HEK293T (cell line): ENCODE results near the gene MGAT2.
A peak's percentile ranks its signal among the peaks of the same experiment; 100 is the strongest.

Experiments
- CTCF ChIA-PET: fragments of 350-600 bp; formaldehyde crosslinking; extraction: SDS; loops from one replicate; lab custom pipeline; 2021; ENCODE audit warnings: antibody characterized with exemption, inconsistent platforms; lab: Yijun Ruan, JAX
- POLR2A ChIA-PET: fragments of 350-600 bp; formaldehyde crosslinking; extraction: SDS; loops from one replicate; lab custom pipeline; 2020; ENCODE audit warnings: antibody characterized with exemption, inconsistent platforms; lab: Yijun Ruan, JAX
- DNase-seq: peaks from one replicate; pipeline ENCODE4 v3.0.0; 2012; ENCODE audit warnings: mixed read lengths; ENCODE audit errors: extremely low spot score
- ARNT ChIP-seq: fragments of 450-650 bp; IDR thresholded peaks from 2 replicates; pipeline ENCODE4 v1.6.1; 2017; ENCODE audit warnings: mild to moderate bottlenecking
- BHLHE40 ChIP-seq: fragments of 450-650 bp; IDR thresholded peaks from 2 replicates; pipeline ENCODE4 v1.6.1; 2016; ENCODE audit warnings: mild to moderate bottlenecking, moderate library complexity, borderline replicate concordance
- CTBP1 ChIP-seq: fragments of 450-650 bp; IDR thresholded peaks from 2 replicates; pipeline ENCODE4 v1.6.1; 2016; ENCODE audit warnings: borderline replicate concordance
- ELF4 ChIP-seq: fragments of 450-650 bp; IDR thresholded peaks from 2 replicates; pipeline ENCODE4 v1.6.1; 2017; ENCODE audit warnings: antibody characterized with exemption
- FOXA1 ChIP-seq: fragments of 450-650 bp; IDR thresholded peaks from 2 replicates; pipeline ENCODE4 v1.6.1; 2016; ENCODE audit warnings: mild to moderate bottlenecking
- FOXK2 ChIP-seq: fragments of 450-650 bp; IDR thresholded peaks from 2 replicates; pipeline ENCODE4 v1.6.1; 2016; ENCODE audit warnings: mild to moderate bottlenecking
- FOXM1 ChIP-seq: fragments of 450-650 bp; IDR thresholded peaks from 2 replicates; pipeline ENCODE4 v1.6.1; 2017; ENCODE audit warnings: mild to moderate bottlenecking, borderline replicate concordance
- HDGF ChIP-seq: fragments of 450-650 bp; IDR thresholded peaks from 2 replicates; pipeline ENCODE4 v1.6.1; 2017; ENCODE audit warnings: antibody characterized with exemption, borderline replicate concordance
- L3MBTL2 ChIP-seq: fragments of 450-650 bp; conservative IDR thresholded peaks from 2 replicates; pipeline ENCODE4 v1.6.1; 2016; ENCODE audit warnings: mild to moderate bottlenecking
- LEF1 ChIP-seq: fragments of 450-650 bp; IDR thresholded peaks from 2 replicates; pipeline ENCODE4 v1.6.1; 2017; ENCODE audit warnings: mild to moderate bottlenecking, borderline replicate concordance
- NFRKB ChIP-seq: fragments of 450-650 bp; IDR thresholded peaks from 2 replicates; pipeline ENCODE4 v1.6.1; 2016; ENCODE audit warnings: mild to moderate bottlenecking, moderate library complexity
- SP1 ChIP-seq: fragments of 450-650 bp; IDR thresholded peaks from 2 replicates; pipeline ENCODE4 v1.6.1; 2017
- SUZ12 ChIP-seq: fragments of 450-650 bp; IDR thresholded peaks from 2 replicates; pipeline ENCODE4 v1.6.1; 2016; ENCODE audit warnings: mild to moderate bottlenecking
- TARDBP ChIP-seq: fragments of 450-650 bp; IDR thresholded peaks from 2 replicates; pipeline ENCODE4 v1.6.1; 2016
- ZNF384 ChIP-seq: fragments of 450-650 bp; IDR thresholded peaks from 2 replicates; pipeline ENCODE4 v1.6.1; 2016
- TF ChIP-seq, protein P1 (sequence below): fragments of 450-650 bp; IDR thresholded peaks from 2 replicates; pipeline ENCODE4 v1.6.1; 2016

MGAT2 gene

DNA sequence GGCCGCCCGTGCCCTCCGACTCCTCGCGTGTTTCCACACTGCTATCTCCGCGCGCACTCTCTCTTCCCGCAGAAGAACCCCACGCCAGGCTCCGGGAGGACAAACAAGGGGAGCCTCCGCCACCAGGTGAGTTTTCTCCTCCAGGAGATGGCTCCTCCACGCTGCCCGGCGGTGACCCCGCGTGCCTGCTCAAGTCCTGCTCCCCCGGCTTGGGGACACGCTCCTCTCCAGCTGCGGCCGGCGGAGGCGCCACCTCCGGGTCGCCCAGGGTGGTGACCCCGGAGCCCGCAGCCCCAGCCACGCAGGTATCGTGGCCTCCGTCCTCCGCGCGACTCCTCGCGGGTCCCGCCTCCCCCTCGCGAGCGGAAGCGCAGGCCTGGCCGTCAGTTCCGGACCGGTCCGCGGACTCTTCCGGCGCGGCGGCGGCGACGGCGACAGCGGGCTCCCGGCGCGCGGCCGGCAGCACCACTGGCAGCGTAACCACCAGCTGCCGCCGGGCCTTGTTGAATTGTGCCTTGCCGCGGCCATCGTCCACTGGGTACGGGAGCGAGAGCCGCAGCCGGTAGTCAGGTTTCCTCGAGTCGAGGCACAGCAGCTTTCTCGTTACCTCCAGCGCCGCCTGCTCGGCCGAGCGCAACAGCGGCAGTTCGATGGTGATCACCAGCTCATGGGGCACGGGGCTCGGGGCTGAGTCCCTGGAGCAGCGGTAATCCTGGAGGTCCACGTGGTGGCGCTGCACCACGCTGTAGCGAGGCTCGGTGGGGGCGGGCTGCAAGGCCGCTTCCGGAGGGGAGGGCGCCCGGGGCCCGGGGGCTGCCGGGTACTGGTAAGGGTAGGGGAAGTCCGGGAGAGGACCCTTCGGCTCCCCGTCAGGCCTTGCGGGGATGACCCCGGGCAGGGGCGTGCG is 13.3 kb downstream of the MGAT2 start:
- peak; percentile 50; the same call in 1 of the 2 replicates for TF ChIP-seq L3MBTL2
- no peak for TF ChIP-seq LEF1
- TF ChIP-seq CTBP1 = no peak
- no peak for TF ChIP-seq FOXK2
- TF ChIP-seq HDGF = no peak
- no peak for TF ChIP-seq SUZ12
- peak; percentile 39; the same call in 1 of the 2 replicates for TF ChIP-seq ELF4
- no peak for TF ChIP-seq ARNT
- peak; percentile 83 for DNase-seq
- POLR2A ChIA-PET = interaction anchor here (0.7 to 3.7 kb wide), 21 partner anchors 8 to 246 kb away, joined by 3 to 63 read pairs (median 5); partner anchors contain the start of genes KLHDC1, KLHDC2, LRR1 and MGAT2
- CTCF ChIA-PET = interaction anchor here (0.5 to 1.7 kb wide), 12 partner anchors 9 to 197 kb away, joined by 3 to 11 read pairs (median 4); partner anchors contain the start of genes MGAT2 and RPL36AL

DNA sequence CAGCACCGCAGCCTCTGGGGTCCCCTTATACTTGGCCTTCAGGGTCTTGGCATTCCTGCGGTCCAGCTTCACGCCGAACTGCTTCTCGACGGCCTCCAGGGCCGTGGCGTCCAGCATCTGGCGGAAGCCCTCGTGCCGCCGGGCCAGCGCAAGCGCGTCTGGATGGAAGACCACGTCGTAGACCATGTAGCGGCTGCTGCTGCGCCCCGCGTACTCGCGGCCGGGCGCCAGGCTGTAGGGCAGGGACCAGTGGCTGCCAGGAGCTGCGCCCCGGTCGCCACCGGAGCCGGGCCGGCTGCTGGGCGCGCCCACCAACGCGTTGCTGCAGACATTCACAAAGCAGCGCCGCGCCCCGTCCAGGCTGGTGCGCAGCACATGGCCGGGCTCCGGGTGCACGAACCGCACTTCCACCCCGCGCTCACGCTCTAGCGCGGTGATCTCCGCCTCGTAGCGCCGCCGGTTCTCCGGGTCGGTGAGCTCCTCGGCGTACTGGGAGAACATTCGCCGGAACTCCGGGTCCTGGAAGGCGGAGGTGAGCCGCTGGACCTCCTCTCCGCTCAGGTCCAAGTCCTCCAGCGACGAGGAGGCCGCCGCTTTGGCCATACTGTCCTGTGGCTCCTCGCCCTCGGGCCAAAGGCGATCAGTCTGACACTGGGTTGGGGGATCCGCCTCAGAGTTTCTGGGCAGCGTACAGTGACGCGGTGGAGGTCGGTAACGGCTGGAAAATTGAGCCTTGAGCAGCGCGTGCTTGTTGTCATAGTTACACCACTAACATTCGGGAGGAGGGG is 14.1 kb downstream of the MGAT2 start, which contains the start of gene DNAAF2:
Gene DNAAF2, minus strand, starts transcription at position 698 of the 788 bp plus-strand sequence. Its CDS starts 95 bp downstream, at position 603.
- POLR2A ChIA-PET = interaction anchor here (0.7 to 4.3 kb wide), 20 partner anchors 9 to 245 kb away, joined by 3 to 63 read pairs (median 8); partner anchors contain the start of genes KLHDC1, KLHDC2, LRR1 and MGAT2
- TF ChIP-seq L3MBTL2 (peak; percentile 64), LEF1 (no peak), FOXM1 (no peak)
- CTCF ChIA-PET = interaction anchor here (0.7 to 1.7 kb wide), 4 partner anchors 14 to 197 kb away, joined by 3 to 11 read pairs (median 8); partner anchors contain the start of genes MGAT2 and RPL36AL
- DNase-seq = peak; percentile 53

- ChIA-PET POLR2A (interaction anchor here (4.3 kb wide), 1 partner anchor 16 kb away, joined by 20 read pairs; the partner anchor contains the start of genes MGAT2 and RPL36AL), CTCF (no interaction called here)
- TF ChIP-seq FOXM1 (no peak), BHLHE40 (no peak), ARNT (no peak), SUZ12 (no peak), NFRKB (no peak), ZNF384 (no peak), L3MBTL2 (no peak), TARDBP (no peak), HDGF (no peak), LEF1 (no peak), ELF4 (no peak), CTBP1 (no peak), FOXA1 (no peak), FOXK2 (no peak)
- TF ChIP-seq, protein P1, sequence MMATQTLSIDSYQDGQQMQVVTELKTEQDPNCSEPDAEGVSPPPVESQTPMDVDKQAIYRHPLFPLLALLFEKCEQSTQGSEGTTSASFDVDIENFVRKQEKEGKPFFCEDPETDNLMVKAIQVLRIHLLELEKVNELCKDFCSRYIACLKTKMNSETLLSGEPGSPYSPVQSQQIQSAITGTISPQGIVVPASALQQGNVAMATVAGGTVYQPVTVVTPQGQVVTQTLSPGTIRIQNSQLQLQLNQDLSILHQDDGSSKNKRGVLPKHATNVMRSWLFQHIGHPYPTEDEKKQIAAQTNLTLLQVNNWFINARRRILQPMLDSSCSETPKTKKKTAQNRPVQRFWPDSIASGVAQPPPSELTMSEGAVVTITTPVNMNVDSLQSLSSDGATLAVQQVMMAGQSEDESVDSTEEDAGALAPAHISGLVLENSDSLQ = no peak
- no peak for DNase-seq
Observed at GRCh38 chr14:49636866-49637265, 16.3 kb downstream of the MGAT2 start.

DNA sequence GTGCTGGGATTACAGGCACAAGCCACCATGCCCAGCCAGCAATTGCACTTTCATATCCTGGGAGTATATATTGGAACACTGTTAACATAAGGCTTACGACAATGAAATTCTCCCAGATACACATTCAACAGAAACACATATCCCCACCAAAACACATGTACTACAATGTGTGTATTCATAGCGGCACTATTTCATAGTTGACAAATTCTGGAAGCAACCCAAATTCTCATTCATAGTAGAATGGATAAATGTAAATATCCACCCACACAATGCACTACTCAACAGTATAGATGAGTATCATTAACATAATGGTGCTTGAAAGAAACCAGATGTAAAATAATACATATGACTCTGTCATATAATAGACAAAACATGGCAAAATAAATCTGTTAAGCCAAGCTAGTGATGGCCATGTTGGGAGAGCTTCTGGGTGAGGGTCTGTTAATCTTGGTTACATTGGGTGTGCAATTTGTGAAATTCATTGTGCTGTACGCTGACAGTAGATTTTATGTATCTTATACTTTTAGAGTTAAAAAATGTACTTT is 17.0 kb downstream of the MGAT2 start:
- DNase-seq = no peak
- TF ChIP-seq ZNF384 = no peak
- no peak for TF ChIP-seq HDGF
- TF ChIP-seq CTBP1 = no peak
- TF ChIP-seq L3MBTL2 = no peak
- no peak for TF ChIP-seq FOXA1
- TF ChIP-seq FOXM1 = no peak
- TF ChIP-seq, protein P1 = no peak
- TF ChIP-seq ARNT = no peak
- no peak for TF ChIP-seq LEF1
- no peak for TF ChIP-seq BHLHE40
- TF ChIP-seq NFRKB = no peak
- TF ChIP-seq SUZ12 = no peak
- TF ChIP-seq ELF4 = no peak
- TF ChIP-seq TARDBP = no peak
- no peak for TF ChIP-seq SP1
- no peak for TF ChIP-seq FOXK2
- ChIA-PET POLR2A (interaction anchor here (4.3 kb wide), 1 partner anchor 17 kb away, joined by 20 read pairs; the partner anchor contains the start of genes MGAT2 and RPL36AL), CTCF (no interaction called here)

DNA sequence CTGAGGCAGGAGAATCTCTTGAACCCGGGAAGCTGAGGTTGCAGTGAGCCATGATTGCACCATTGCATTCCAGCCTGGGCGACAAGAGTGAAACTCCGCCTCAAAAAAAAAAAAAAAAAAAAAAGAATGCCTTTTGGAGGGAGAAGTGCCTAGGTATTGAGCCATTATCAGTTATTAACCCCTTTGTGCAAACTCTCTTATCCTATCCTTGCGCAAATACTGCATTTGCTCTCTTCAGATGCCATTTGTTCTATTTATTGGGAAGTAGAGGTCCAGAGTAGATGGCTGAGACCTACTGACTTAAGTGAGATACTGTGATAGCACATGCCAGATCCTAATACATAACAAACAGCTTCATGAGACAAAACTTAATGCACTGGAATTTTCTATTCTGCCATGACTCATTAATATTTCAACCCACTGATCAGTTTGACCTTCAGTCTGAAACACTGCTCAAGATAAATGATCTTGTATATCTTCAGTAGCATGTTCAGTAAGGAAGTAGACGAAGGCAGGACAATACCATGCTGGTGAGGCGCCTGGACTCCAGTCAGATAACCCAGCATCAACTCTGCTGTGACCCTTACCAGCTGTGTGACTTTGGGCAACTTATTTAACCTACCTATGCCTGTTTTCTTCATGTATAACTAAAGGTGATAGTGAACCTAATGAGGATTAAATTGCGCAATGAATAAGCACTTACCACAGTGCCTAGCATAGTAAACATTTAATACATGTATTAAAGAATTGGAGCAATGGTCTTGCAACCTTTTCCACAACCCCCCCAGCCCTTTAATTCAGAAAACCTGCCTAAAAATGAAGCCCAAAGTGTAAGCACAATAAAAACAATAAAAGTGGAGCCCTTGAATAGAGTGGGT is 20.2 kb downstream of the MGAT2 start:
- ChIA-PET POLR2A (no interaction called here), CTCF (interaction anchor here (0.7 kb wide), 1 partner anchor 451 kb away, joined by 7 read pairs; no protein-coding TSS in a partner anchor)
- no peak for TF ChIP-seq HDGF
- TF ChIP-seq ARNT = no peak
- TF ChIP-seq FOXK2 = no peak
- TF ChIP-seq FOXM1 = no peak
- no peak for TF ChIP-seq TARDBP
- TF ChIP-seq L3MBTL2 = 0 out of 2 replicates have a peak, but pooled peaks have one; percentile 22
- TF ChIP-seq, protein P1 = no peak
- TF ChIP-seq ZNF384 = peak; percentile 55; the same call in 1 of the 2 replicates
- no peak for TF ChIP-seq SUZ12
- no peak for TF ChIP-seq CTBP1
- TF ChIP-seq FOXA1 = no peak
- no peak for TF ChIP-seq ELF4
- DNase-seq = no peak
